HL-60 (cell line): ENCODE measurements around the gene ANO10.

Experiments used
- DNase-seq, 2 experiments: peaks; one replicate each; pipeline ENCODE4 v3.0.0-alpha.2; 2010 to 2020; ENCODE audit warnings: low read depth in 1 of 2, low spot score in 1 of 2
- H3K27ac ChIP-seq: fragments of 250-450 bp; sonication (Bioruptor Pico); replicated peaks from 2 replicates; pipeline ENCODE4 v1.5.1; 2020; ENCODE audit warnings: mild to moderate bottlenecking, moderate library complexity
- H3K27me3 ChIP-seq: fragments of 250-450 bp; sonication (Bioruptor Pico); 2 replicates; pipeline ENCODE4 v1.5.1; 2021; ENCODE audit warnings: mild to moderate bottlenecking, moderate library complexity; ENCODE audit not compliant: insufficient read depth, poor library complexity, severe bottlenecking
- H3K4me3 ChIP-seq: replicated peaks from 2 replicates; pipeline ENCODE4 v1.5.1; 2011; ENCODE audit warnings: mild to moderate bottlenecking, control low read depth, low read length; ENCODE audit not compliant: insufficient read depth
- CTCF ChIP-seq: IDR thresholded peaks from one replicate; pipeline ENCODE4 v1.5.1; 2011; ENCODE audit warnings: low read length, control low read depth, inconsistent platforms; ENCODE audit not compliant: insufficient read depth
- GABPA ChIP-seq: IDR thresholded peaks from 2 replicates; pipeline ENCODE4 v1.6.1; 2012; ENCODE audit warnings: low read depth
- POLR2AphosphoS5 ChIP-seq: IDR thresholded peaks from 2 replicates; pipeline ENCODE4 v1.6.1; 2012; ENCODE audit warnings: low read depth
- REST ChIP-seq: IDR thresholded peaks from 2 replicates; pipeline ENCODE4 v1.6.1; 2012; ENCODE audit warnings: low read depth; ENCODE audit not compliant: insufficient replicate concordance
- SPI1 ChIP-seq: IDR thresholded peaks from 2 replicates; pipeline ENCODE4 v1.6.1; 2012; ENCODE audit warnings: low read depth, mild to moderate bottlenecking, borderline replicate concordance

The ANO10 gene

GRCh38 chr3:43455233-43455632 is 166.6 kb downstream of the ANO10 start:
- DNase-seq = no peak
- TF ChIP-seq SPI1 (no peak), GABPA (no peak), REST (no peak)
- no peaks in the 10 kb centered on the region for H3K27me3 ChIP-seq
- H3K4me3 ChIP-seq = no peak overlapping the region
- H3K27ac ChIP-seq = no peak overlapping the region

DNA sequence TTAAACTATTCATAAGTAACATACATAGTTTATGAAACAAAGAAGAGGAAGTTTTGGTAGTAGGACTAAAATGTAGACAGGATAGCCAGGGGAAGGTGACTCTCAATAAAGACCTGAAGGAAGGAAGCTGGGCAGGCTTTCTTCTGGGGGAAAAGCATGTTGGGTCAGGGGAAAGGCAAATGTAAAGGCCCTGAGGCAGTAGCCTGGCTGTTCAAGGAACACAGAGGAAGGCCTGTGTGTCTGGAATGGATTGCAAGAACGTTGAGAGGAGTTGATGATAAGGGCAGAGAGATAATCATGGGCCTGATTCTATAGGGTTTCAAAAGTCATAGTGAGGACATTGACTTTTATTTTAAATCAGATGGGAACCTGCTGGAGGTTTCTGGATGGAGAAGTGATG is 167.8 kb downstream of the ANO10 start:
- TF ChIP-seq CTCF (no peak), GABPA (no peak), POLR2AphosphoS5 (no peak), REST (no peak), SPI1 (no peak)
- Histone ChIP-seq H3K27me3 (no peaks in the 10 kb centered on the region), H3K4me3 (no peak overlapping the region), H3K27ac (no peak overlapping the region)
- no peak for DNase-seq

DNA sequence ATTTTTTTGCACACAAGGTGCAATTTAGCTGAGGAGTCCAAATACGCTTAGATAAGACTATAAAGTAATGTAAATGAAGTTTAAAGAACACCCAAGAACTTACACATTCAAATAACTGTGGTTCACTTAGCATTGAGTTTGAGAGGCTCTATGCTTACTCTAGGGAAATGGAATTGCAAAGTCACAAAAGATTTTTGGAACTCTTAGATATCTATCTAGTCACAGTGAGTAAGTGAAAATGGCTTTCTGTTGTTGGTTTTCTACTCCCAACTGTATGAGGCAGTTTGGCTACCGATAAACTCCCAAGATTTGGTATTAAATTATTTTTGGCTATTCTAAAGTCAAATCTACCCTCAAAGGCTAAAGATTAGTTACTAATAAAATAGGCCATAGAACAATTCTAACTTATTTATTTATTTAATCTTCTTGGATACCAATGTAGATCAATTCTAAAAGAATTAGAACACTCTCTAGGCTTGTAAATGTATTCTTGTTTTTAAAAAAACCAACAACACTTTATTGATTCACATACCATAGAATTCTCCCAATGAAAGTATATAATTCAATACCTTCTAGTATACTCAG is 170.0 kb downstream of the ANO10 start:
- DNase-seq = no peak
- Histone ChIP-seq H3K4me3 (no peak overlapping the region), H3K27me3 (no peaks in the 10 kb centered on the region), H3K27ac (no peak overlapping the region)
- TF ChIP-seq SPI1 = no peak

GRCh38 chr3:43448098-43448497 is 173.7 kb downstream of the ANO10 start:
- no peak for TF ChIP-seq SPI1
- TF ChIP-seq GABPA = no peak
- TF ChIP-seq POLR2AphosphoS5 = no peak
- no peak for TF ChIP-seq REST
- no peak for TF ChIP-seq CTCF
- Histone ChIP-seq H3K4me3 (no peak overlapping the region), H3K27me3 (no peaks in the 10 kb centered on the region), H3K27ac (no peak overlapping the region)
- DNase-seq = no peak
